Panc1 (cell line): ENCODE results near the gene CHD6. TPM values are rescaled to one million over a fixed set of nuclear protein-coding genes. Genes with fewer than 3 reads are reported as not detected.

Experiments used
- ATAC-seq: fragments of 200-7000 bp; cut with Tn5 transposase; 2 replicates; pipeline ENCODE4 v1.9.1; 2020; ENCODE audit warnings: mild to moderate bottlenecking, moderate library complexity
- BruUV-seq: library from RNA; stranded (reverse); fragments of 400-500 nt; replicated peaks from 2 replicates; lab custom pipeline; 2021; lab: Mats Ljungman, UMichigan
- CTCF ChIA-PET: fragments of 300-600 bp; sonication (Branson Sonifier 250); formaldehyde crosslinking; loops from one replicate; lab custom pipeline; 2022; ENCODE audit warnings: antibody characterized with exemption; lab: Charles Lee
- POLR2A ChIA-PET: fragments of 300-600 bp; sonication (Branson Sonifier 250); formaldehyde crosslinking; loops from one replicate; lab custom pipeline; 2022; ENCODE audit warnings: antibody characterized with exemption; lab: Charles Lee
- DNase-seq: peaks from one replicate; pipeline ENCODE4 v3.0.0-alpha.2; 2010; ENCODE audit warnings: low read depth, low spot score
- H3K27ac ChIP-seq: 2 replicates; pipeline ENCODE4 v1.5.1; 2011; ENCODE audit warnings: mild to moderate bottlenecking, low read length, inconsistent platforms
- H3K27me3 ChIP-seq: fragments of 200-500 bp; sonication (Bioruptor generic); 2 replicates; pipeline ENCODE4 v1.6.0; 2014; ENCODE audit warnings: low read length, inconsistent platforms; ENCODE audit not compliant: control insufficient read depth, insufficient read depth
- H3K36me3 ChIP-seq: fragments of 200-500 bp; sonication (Bioruptor generic); 2 replicates; pipeline ENCODE4 v1.5.1; 2014; ENCODE audit warnings: inconsistent platforms, mild to moderate bottlenecking, low read length, moderate library complexity; ENCODE audit not compliant: control insufficient read depth, insufficient read depth
- H3K4me1 ChIP-seq: 2 replicates; pipeline ENCODE4 v1.5.1; 2011; ENCODE audit warnings: inconsistent platforms, mild to moderate bottlenecking, low read length, moderate library complexity; ENCODE audit not compliant: control insufficient read depth, insufficient read depth
- H3K4me3 ChIP-seq, 2 experiments: 2 replicates each; pipeline ENCODE4 v1.5.1; 2011 to 2012; ENCODE audit warnings: low read depth in 2 of 2, low read length in 2 of 2, mild to moderate bottlenecking in 2 of 2, inconsistent platforms in 1 of 2, moderate library complexity in 1 of 2
- H3K9me3 ChIP-seq: fragments of 200-500 bp; sonication (Bioruptor generic); 2 replicates; pipeline ENCODE4 v1.5.1; 2014; ENCODE audit warnings: low read depth, mild to moderate bottlenecking, inconsistent platforms, low read length, moderate library complexity; ENCODE audit not compliant: control insufficient read depth, insufficient read depth
- CTCF ChIP-seq: fragments of 450-650 bp; IDR thresholded peaks from 2 replicates; pipeline ENCODE4 v1.5.1; 2017; ENCODE audit warnings: mild to moderate bottlenecking
- POLR2AphosphoS5 ChIP-seq: IDR thresholded peaks from 2 replicates; pipeline ENCODE4 v1.6.1; 2012; ENCODE audit warnings: mild to moderate bottlenecking, low read depth, low read length, moderate library complexity
- REST ChIP-seq, 2 experiments: IDR thresholded peaks; 2 replicates each; pipeline ENCODE4 v1.6.1; 2011 to 2012; ENCODE audit warnings: low read depth in 2 of 2, control low read depth in 1 of 2, low read length in 1 of 2, mild to moderate bottlenecking in 1 of 2, moderate library complexity in 1 of 2; ENCODE audit not compliant: insufficient read depth in 1 of 2
- SIN3A ChIP-seq: IDR thresholded peaks from 2 replicates; pipeline ENCODE4 v1.6.1; 2012; ENCODE audit warnings: low read depth, mild to moderate bottlenecking, low read length, moderate library complexity, borderline replicate concordance; ENCODE audit not compliant: insufficient read depth
- TCF7L2 ChIP-seq: IDR thresholded peaks from 2 replicates; pipeline ENCODE4 v1.6.1; 2011; ENCODE audit warnings: mild to moderate bottlenecking, low read depth, low read length, inconsistent platforms
- in situ Hi-C: cut with HindIII; loops from 2 replicates; pipeline ENCODE4 v1.10.0; 2016; ENCODE audit warnings: low sequenced_read_pairs, low pct_unique_long_range_greater_than_20kb
- intact Hi-C: fragments of 100-400 bp; cut with micrococcal nuclease; formaldehyde crosslinking; loops from one replicate; pipeline ENCODE4 v1.10.0; 2022; ENCODE audit not compliant: unreplicated experiment
- total RNA-seq: library from RNA; stranded (reverse); gene quantifications from one replicate; pipeline ENCODE4 v1.2.1, GENCODE V29; 2021; ENCODE audit not compliant: unreplicated experiment

CHD6 gene
- total RNA-seq, 1 experiment from 2014 or later: 21.3 TPM

- Histone ChIP-seq H3K36me3 (peaks cover 3% of the 10 kb centered on the region), H3K27me3 (no peaks in the 10 kb centered on the region), H3K4me1 (no peaks in the 10 kb centered on the region), H3K4me3 (no peak overlapping the region), H3K27ac (no peak overlapping the region), H3K9me3 (no peaks in the 10 kb centered on the region)
- TF ChIP-seq TCF7L2 (no peak), SIN3A (no peak), CTCF (no peak)
- ChIA-PET CTCF (interaction anchor here (0.6 kb wide), 1 partner anchor 29 kb away, joined by 4 read pairs; no protein-coding TSS in a partner anchor), POLR2A (no interaction called here)
- in situ Hi-C loops (no loop called here), intact Hi-C loops (no loop called here)
- BruUV-seq: no TSS peak
- DNase-seq: no peak
- ATAC-seq: no peak
These were observed 203.0 kb downstream of the CHD6 start for GRCh38 chr20:41415191-41415590.

- H3K4me3 ChIP-seq: no peak overlapping the region
- no TSS peak for BruUV-seq
- DNase-seq (no peak), ATAC-seq (no peak)
- no peak for TF ChIP-seq POLR2AphosphoS5
- TF ChIP-seq TCF7L2: no peak
- TF ChIP-seq SIN3A: no peak
- in situ Hi-C loops: no loop called here
- H3K27ac ChIP-seq: no peak overlapping the region
- no peaks in the 10 kb centered on the region for H3K9me3 ChIP-seq
- intact Hi-C loops: no loop called here
- ChIA-PET CTCF (no interaction called here), POLR2A (no interaction called here)
- no peaks in the 10 kb centered on the region for H3K27me3 ChIP-seq
- no peaks in the 10 kb centered on the region for H3K4me1 ChIP-seq
- peaks cover 3% of the 10 kb centered on the region for H3K36me3 ChIP-seq
These were observed 205.0 kb downstream of the CHD6 start for GRCh38 chr20:41413169-41413568.

GRCh38 chr20:41412324-41413120, 205.7 kb downstream of the CHD6 start:
- H3K27ac ChIP-seq: no peak overlapping the region
- H3K27me3 ChIP-seq: no peaks in the 10 kb centered on the region
- H3K4me1 ChIP-seq: no peaks in the 10 kb centered on the region
- intact Hi-C loops (no loop called here), in situ Hi-C loops (no loop called here)
- H3K9me3 ChIP-seq: no peaks in the 10 kb centered on the region
- peaks cover 3% of the 10 kb centered on the region for H3K36me3 ChIP-seq
- DNase-seq (no peak), ATAC-seq (no peak)
- no TSS peak for BruUV-seq
- POLR2A ChIA-PET: no interaction called here
- no peak for TF ChIP-seq TCF7L2
- TF ChIP-seq REST (IDR thresholded peaks at IDR 0.05; ENCODE audit: insufficient read depth in 1 of 2, low read depth in 2 of 2, low read length in 1 of 2): no peak
- TF ChIP-seq CTCF: no peak
- no peak for TF ChIP-seq POLR2AphosphoS5
- TF ChIP-seq SIN3A: no peak
- no peak overlapping the region for H3K4me3 ChIP-seq
- CTCF ChIA-PET: no interaction called here
